HepG2 (cell line): ENCODE measurements around the gene MAT2A. TPM values are rescaled to one million over a fixed set of nuclear protein-coding genes. Genes with fewer than 3 reads are reported as not detected.

ENCODE experiments used
- ATF7 ChIP-seq, 2 experiments: fragments of 450-650 bp in 1 of 2; sonication (generic) in 1 of 2; formaldehyde crosslinking in 1 of 2; IDR thresholded peaks; 2 replicates each; pipeline versions ENCODE4 v1.4.0 to v1.6.1; 2016 to 2020; ENCODE audit warnings: antibody characterized with exemption in 1 of 2, mild to moderate bottlenecking in 1 of 2, missing genetic modification reagents in 1 of 2
- BRD4 ChIP-seq: sonication (generic); formaldehyde crosslinking; IDR thresholded peaks from 2 replicates; pipeline ENCODE4 v1.4.0; 2020; ENCODE audit warnings: missing genetic modification reagents
- CHCHD3 ChIP-seq: sonication (generic); formaldehyde crosslinking; IDR thresholded peaks from 2 replicates; pipeline ENCODE4 v1.8.0; 2022; ENCODE audit warnings: mild to moderate bottlenecking, missing genetic modification reagents, moderate library complexity
- KLF6 ChIP-seq: IDR thresholded peaks from 2 replicates; pipeline ENCODE4 v1.8.0; 2016; ENCODE audit warnings: missing biosample characterization, missing genetic modification reagents
- MIER3 ChIP-seq: IDR thresholded peaks from 2 replicates; pipeline ENCODE4 v1.6.1; 2016; ENCODE audit warnings: missing compliant biosample characterization, borderline replicate concordance
- NBN ChIP-seq: fragments of 450-650 bp; conservative IDR thresholded peaks from 2 replicates; pipeline ENCODE4 v1.6.1; 2017
- PCBP1 ChIP-seq: fragments of 200-400 bp; formaldehyde crosslinking; IDR thresholded peaks from 2 replicates; pipeline ENCODE4 v1.6.1; 2017; ENCODE audit warnings: mild to moderate bottlenecking, low read depth, low read length, borderline replicate concordance
- ZBTB34 ChIP-seq: sonication (generic); formaldehyde crosslinking; IDR thresholded peaks from 2 replicates; pipeline ENCODE4 v1.8.0; 2022; ENCODE audit warnings: mild to moderate bottlenecking, missing genetic modification reagents
- ZNF234 ChIP-seq: sonication (generic); formaldehyde crosslinking; conservative IDR thresholded peaks from 2 replicates; pipeline ENCODE4 v1.5.1; 2020; ENCODE audit warnings: mild to moderate bottlenecking, missing genetic modification reagents
- ZNF318 ChIP-seq: sonication (generic); formaldehyde crosslinking; IDR thresholded peaks from 2 replicates; pipeline ENCODE4 v1.4.0; 2020; ENCODE audit warnings: mild to moderate bottlenecking, missing genetic modification reagents
- ZNF451 ChIP-seq: sonication (generic); formaldehyde crosslinking; IDR thresholded peaks from 2 replicates; pipeline ENCODE4 v1.5.0; 2020; ENCODE audit warnings: mild to moderate bottlenecking, missing genetic modification reagents
- ZNF781 ChIP-seq: sonication (generic); formaldehyde crosslinking; IDR thresholded peaks from 2 replicates; pipeline ENCODE4 v1.5.1; 2020; ENCODE audit warnings: borderline replicate concordance, mild to moderate bottlenecking, missing genetic modification reagents; ENCODE audit errors: not compliant biosample characterization
- ZNF841 ChIP-seq: sonication (generic); formaldehyde crosslinking; IDR thresholded peaks from 2 replicates; pipeline ENCODE4 v1.8.1; 2023; ENCODE audit warnings: missing genetic modification reagents, borderline replicate concordance
- polyA plus RNA-seq, 8 experiments: library from polyadenylated mRNA; depleted of rRNA in 3 of 8; stranded (reverse) in 7 of 8; unstranded in 1 of 8; fragments of >200 nt; fragmentation: Illumina TruSeq in 4 of 8; extraction: Trizol in 4 of 8; gene quantifications; 2 replicates each; pipeline versions ENCODE4 v1.2.1 to v1.2.3, GENCODE V29; 2011 to 2016; ENCODE audit warnings: low read depth in 4 of 8, missing spikeins in 1 of 8, mixed read lengths in 1 of 8; ENCODE audit not compliant: insufficient read depth in 1 of 8
- total RNA-seq, 5 experiments: library from RNA; depleted of rRNA; stranded (reverse); fragments of >200 nt; fragmentation: Illumina TruSeq; extraction: Trizol; gene quantifications; 2 replicates each; pipeline ENCODE4 v1.2.3, GENCODE V29; 2016; ENCODE audit warnings: low read depth in 1 of 5

MAT2A gene
- total and polyA plus RNA-seq, 2 of the 13 experiments (the other 11 are each of a cell fraction or from before 2014, with no cell fraction given) = 155 to 331 TPM

GRCh38 chr2:85537600-85538506 lies 1.1 kb upstream of the MAT2A start (continued):
- TF ChIP-seq CHCHD3 (CRISPR knock-in tag) (no peak), ZNF234 (CRISPR knock-in tag) (no peak), MIER3 (CRISPR knock-in tag) (peak; percentile 56; the same call in 1 of the 2 replicates), ZNF781 (CRISPR knock-in tag) (no peak), KLF6 (CRISPR knock-in tag) (no peak), ZNF318 (peak; percentile 89; the same call in 1 of the 2 replicates), NBN (no peak), PCBP1 (0 out of 2 replicates have a peak, but pooled peaks have one; percentile 33), ZBTB34 (CRISPR knock-in tag) (no peak), BRD4 (CRISPR knock-in tag) (peak; percentile 92), ZNF841 (CRISPR knock-in tag) (no peak), ZNF451 (CRISPR knock-in tag) (0 out of 2 replicates have a peak, but pooled peaks have one; percentile 47), ATF7 (IDR thresholded peaks at IDR 0.05) (no peak), ATF7 (CRISPR knock-in tag; IDR thresholded peaks at IDR 0.05) (0 out of 2 replicates have a peak, but pooled peaks have one; percentile 25)
